ENCODE data around the gene SNTG2. TPM values are rescaled to one million over a fixed set of nuclear protein-coding genes. Genes with fewer than 3 reads are reported as not detected.

Gene SNTG2
- total RNA-seq, 1 donor from 2014 or later: 0.47 TPM

DNA sequence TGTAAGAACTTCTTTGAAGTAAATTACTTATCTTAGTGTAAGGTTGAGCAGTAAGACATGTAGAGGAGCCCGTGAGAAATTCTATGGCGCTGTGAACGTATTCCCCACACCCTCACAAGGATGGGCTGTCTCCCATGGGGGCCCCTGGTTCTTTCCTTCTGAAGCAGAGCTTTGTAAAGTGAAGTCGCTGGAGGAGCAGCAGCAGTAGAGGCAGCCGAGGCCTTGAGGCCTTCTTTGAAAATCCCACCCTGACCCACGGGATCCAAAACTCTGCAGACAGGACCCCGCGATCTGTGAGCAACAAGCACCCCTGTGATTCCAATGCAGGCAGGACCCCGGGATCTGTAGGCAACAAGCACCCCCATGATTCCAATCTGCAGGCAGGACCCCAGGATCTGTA, 23.8 kb upstream of the SNTG2 start:
- H3K4me1 ChIP-seq: no peaks in the 10 kb centered on the region
- TF ChIP-seq, protein P1, sequence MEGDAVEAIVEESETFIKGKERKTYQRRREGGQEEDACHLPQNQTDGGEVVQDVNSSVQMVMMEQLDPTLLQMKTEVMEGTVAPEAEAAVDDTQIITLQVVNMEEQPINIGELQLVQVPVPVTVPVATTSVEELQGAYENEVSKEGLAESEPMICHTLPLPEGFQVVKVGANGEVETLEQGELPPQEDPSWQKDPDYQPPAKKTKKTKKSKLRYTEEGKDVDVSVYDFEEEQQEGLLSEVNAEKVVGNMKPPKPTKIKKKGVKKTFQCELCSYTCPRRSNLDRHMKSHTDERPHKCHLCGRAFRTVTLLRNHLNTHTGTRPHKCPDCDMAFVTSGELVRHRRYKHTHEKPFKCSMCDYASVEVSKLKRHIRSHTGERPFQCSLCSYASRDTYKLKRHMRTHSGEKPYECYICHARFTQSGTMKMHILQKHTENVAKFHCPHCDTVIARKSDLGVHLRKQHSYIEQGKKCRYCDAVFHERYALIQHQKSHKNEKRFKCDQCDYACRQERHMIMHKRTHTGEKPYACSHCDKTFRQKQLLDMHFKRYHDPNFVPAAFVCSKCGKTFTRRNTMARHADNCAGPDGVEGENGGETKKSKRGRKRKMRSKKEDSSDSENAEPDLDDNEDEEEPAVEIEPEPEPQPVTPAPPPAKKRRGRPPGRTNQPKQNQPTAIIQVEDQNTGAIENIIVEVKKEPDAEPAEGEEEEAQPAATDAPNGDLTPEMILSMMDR (IDR thresholded peaks at IDR 0.05; ENCODE audit: borderline replicate concordance): no peak
- no peaks in the 10 kb centered on the region for H3K36me3 ChIP-seq
- H3K4me3 ChIP-seq: no peak overlapping the region
- intact Hi-C loops (cut with micrococcal nuclease): no loop called here
- no peaks in the 10 kb centered on the region for H3K9me3 ChIP-seq (replicated peaks)
- H3K27me3 ChIP-seq (ENCODE audit: low read depth): peaks cover 31% of the 10 kb centered on the region
- DNase-seq: no peak
- H3K27ac ChIP-seq (replicated peaks): no peak overlapping the region

DNA sequence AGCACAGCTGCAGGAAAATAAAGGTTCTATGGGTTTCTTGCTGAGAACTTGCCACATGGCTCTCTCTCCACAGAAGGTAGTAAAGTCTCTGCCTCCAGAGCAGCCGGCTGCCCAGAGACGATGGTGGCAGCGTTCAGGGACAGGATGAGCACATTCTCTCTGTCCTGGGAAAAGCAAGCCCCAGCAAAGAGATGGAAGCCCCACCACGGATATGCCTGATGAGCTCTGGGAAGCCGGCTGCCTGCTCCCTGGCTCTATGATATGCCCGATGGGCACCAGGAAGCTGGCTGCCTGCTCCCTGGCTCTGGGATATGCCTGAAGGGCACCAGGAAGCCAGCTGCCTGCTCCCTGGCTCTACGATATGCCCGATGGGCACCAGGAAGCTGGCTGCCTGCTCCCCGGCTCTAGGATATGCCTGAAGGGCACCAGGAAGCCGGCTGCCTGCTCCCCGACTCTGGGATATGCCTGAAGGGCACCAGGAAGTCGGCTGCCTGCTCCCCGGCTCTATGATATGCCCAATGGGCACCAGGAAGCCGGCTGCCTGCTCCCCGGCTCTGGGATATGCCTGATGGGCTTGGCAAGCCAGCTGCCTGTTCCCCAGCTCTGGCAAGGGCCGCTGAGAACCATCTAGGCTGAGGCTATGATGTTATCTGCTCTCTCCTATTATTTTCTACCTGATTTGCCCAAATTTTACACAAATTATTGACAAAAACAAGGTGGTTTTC, 21.5 kb upstream of the SNTG2 start:
- Histone ChIP-seq H3K27ac (replicated peaks) (no peak overlapping the region), H3K36me3 (no peaks in the 10 kb centered on the region), H3K4me1 (no peaks in the 10 kb centered on the region), H3K4me3 (no peak overlapping the region), H3K27me3 (ENCODE audit: low read depth) (peaks cover 27% of the 10 kb centered on the region), H3K9me3 (replicated peaks) (no peaks in the 10 kb centered on the region)
- no peak for DNase-seq
- TF ChIP-seq, protein P1 (IDR thresholded peaks at IDR 0.05; ENCODE audit: borderline replicate concordance): no peak
- intact Hi-C loops (cut with micrococcal nuclease): no loop called here

- no peak overlapping the region for H3K27ac ChIP-seq (replicated peaks)
- H3K9me3 ChIP-seq (replicated peaks): no peaks in the 10 kb centered on the region
- H3K27me3 ChIP-seq (ENCODE audit: low read depth): peaks cover 30% of the 10 kb centered on the region
- H3K36me3 ChIP-seq: no peaks in the 10 kb centered on the region
- DNase-seq: no peak
- TF ChIP-seq, protein P1 (IDR thresholded peaks at IDR 0.05; ENCODE audit: borderline replicate concordance): no peak
- no peak overlapping the region for H3K4me3 ChIP-seq
- intact Hi-C loops (cut with micrococcal nuclease): no loop called here
- H3K4me1 ChIP-seq: no peaks in the 10 kb centered on the region
These were observed 20.7 kb upstream of the SNTG2 start for GRCh38 chr2:929925-930324.

GRCh38 chr2:930935-931334, 19.7 kb upstream of the SNTG2 start:
- intact Hi-C loops (cut with micrococcal nuclease): no loop called here
- TF ChIP-seq, protein P1 (IDR thresholded peaks at IDR 0.05; ENCODE audit: borderline replicate concordance): no peak

GRCh38 chr2:932320-933115, 18.1 kb upstream of the SNTG2 start:
- no peak for DNase-seq
- intact Hi-C loops (cut with micrococcal nuclease): no loop called here

More at GRCh38 chr2:930935-931334, 19.7 kb upstream of the SNTG2 start:
- Histone ChIP-seq H3K9me3 (replicated peaks) (no peaks in the 10 kb centered on the region), H3K27ac (replicated peaks) (no peak overlapping the region), H3K4me3 (no peak overlapping the region), H3K27me3 (ENCODE audit: low read depth) (peaks cover 22% of the 10 kb centered on the region), H3K4me1 (no peaks in the 10 kb centered on the region), H3K36me3 (no peaks in the 10 kb centered on the region)
- no peak for DNase-seq

More at GRCh38 chr2:932320-933115, 18.1 kb upstream of the SNTG2 start:
- TF ChIP-seq, protein P1 (IDR thresholded peaks at IDR 0.05; ENCODE audit: borderline replicate concordance): no peak
- H3K4me3 ChIP-seq: no peak overlapping the region
- H3K9me3 ChIP-seq (replicated peaks): no peaks in the 10 kb centered on the region
- H3K36me3 ChIP-seq: no peaks in the 10 kb centered on the region
- H3K4me1 ChIP-seq: no peaks in the 10 kb centered on the region
- peaks cover 26% of the 10 kb centered on the region for H3K27me3 ChIP-seq (ENCODE audit: low read depth)
- no peak overlapping the region for H3K27ac ChIP-seq (replicated peaks)

Data from left ventricle myocardium inferior (tissue), 1 donor.